Smooth muscle cell (in vitro differentiated cells): Measurements from ENCODE around the gene FSTL1. TPM values are rescaled to one million over a fixed set of nuclear protein-coding genes. Genes with fewer than 3 reads are reported as not detected.

Experiments
- DNase-seq: peaks from one replicate; lab custom pipeline; 2025; ENCODE audit not compliant: unreplicated experiment; lab: John Stamatoyannopoulos, UW
- H2AFZ ChIP-seq: fragments of 200-600 bp; sonication (generic); 2 replicates; pipeline ENCODE4 v1.6.0; 2016; ENCODE audit warnings: antibody characterized with exemption, low read depth, mild to moderate bottlenecking
- H3F3A ChIP-seq: fragments of 200-600 bp; sonication (generic); 2 replicates; pipeline ENCODE4 v1.6.0; 2017; ENCODE audit warnings: antibody characterized with exemption, low read depth
- H3K27ac ChIP-seq: fragments of 200-600 bp; sonication (generic); 2 replicates; pipeline ENCODE4 v1.5.1; 2016; ENCODE audit warnings: low read depth, mild to moderate bottlenecking
- H3K27me3 ChIP-seq: fragments of 200-600 bp; sonication (generic); 2 replicates; pipeline ENCODE4 v1.6.1; 2016; ENCODE audit warnings: low read depth, mild to moderate bottlenecking
- H3K36me3 ChIP-seq: fragments of 200-600 bp; sonication (generic); 2 replicates; pipeline ENCODE4 v1.5.1; 2016; ENCODE audit warnings: low read depth
- H3K4me1 ChIP-seq: fragments of 200-600 bp; sonication (generic); 2 replicates; pipeline ENCODE4 v1.5.1; 2016; ENCODE audit warnings: low read depth
- H3K4me2 ChIP-seq: fragments of 200-600 bp; sonication (generic); 2 replicates; pipeline ENCODE4 v1.6.0; 2016; ENCODE audit warnings: mild to moderate bottlenecking
- H3K4me3 ChIP-seq: fragments of 200-600 bp; sonication (generic); 2 replicates; pipeline ENCODE4 v1.5.1; 2016; ENCODE audit warnings: mild to moderate bottlenecking
- H3K79me2 ChIP-seq: fragments of 200-600 bp; sonication (generic); 2 replicates; pipeline ENCODE4 v1.6.0; 2016; ENCODE audit warnings: low read depth, mild to moderate bottlenecking
- H3K9ac ChIP-seq: fragments of 200-600 bp; sonication (generic); 2 replicates; pipeline ENCODE4 v1.6.0; 2016; ENCODE audit warnings: low read depth
- H3K9me3 ChIP-seq: fragments of 200-600 bp; sonication (generic); replicated peaks from 2 replicates; pipeline ENCODE4 v1.5.1; 2016; ENCODE audit warnings: low read depth
- H4K20me1 ChIP-seq: fragments of 200-600 bp; sonication (generic); 2 replicates; pipeline ENCODE4 v1.6.0; 2016; ENCODE audit warnings: low read depth
- WGBS: methylation state at CpG from one replicate; pipeline ENCODE4 v1.1.7; 2016; ENCODE audit warnings: low lambda C conversion rate; 5-methylcytosine and 5-hydroxymethylcytosine counted together
- polyA plus RNA-seq: library from polyadenylated mRNA; unstranded; fragments of >200 nt; fragmentation: Nextera tagmentation; extraction: Ambion mirVana; gene quantifications from 2 replicates; pipeline ENCODE4 v1.2.1, GENCODE V29; 2016
- total RNA-seq: library from RNA; depleted of rRNA; stranded (reverse); fragments of >200 nt; gene quantifications from 2 replicates; pipeline ENCODE4 v1.2.3, GENCODE V29; 2014
- TF ChIP-seq, protein P1 (sequence below): fragments of 200-600 bp; sonication (generic); IDR thresholded peaks from 2 replicates; pipeline ENCODE4 v1.5.1; 2017; ENCODE audit warnings: borderline replicate concordance, mild to moderate bottlenecking, antibody characterized with exemption; ENCODE audit not compliant: insufficient read depth, poor library complexity, severe bottlenecking

Gene FSTL1
- total and polyA plus RNA-seq, 2 experiments from 2014 or later: 562 to 630 TPM

- H3K27me3 ChIP-seq: peaks cover 8% of the 10 kb centered on the region
- H3K4me3 ChIP-seq: no peak overlapping the region
- no peaks in the 10 kb centered on the region for H3F3A ChIP-seq
- TF ChIP-seq, protein P1, sequence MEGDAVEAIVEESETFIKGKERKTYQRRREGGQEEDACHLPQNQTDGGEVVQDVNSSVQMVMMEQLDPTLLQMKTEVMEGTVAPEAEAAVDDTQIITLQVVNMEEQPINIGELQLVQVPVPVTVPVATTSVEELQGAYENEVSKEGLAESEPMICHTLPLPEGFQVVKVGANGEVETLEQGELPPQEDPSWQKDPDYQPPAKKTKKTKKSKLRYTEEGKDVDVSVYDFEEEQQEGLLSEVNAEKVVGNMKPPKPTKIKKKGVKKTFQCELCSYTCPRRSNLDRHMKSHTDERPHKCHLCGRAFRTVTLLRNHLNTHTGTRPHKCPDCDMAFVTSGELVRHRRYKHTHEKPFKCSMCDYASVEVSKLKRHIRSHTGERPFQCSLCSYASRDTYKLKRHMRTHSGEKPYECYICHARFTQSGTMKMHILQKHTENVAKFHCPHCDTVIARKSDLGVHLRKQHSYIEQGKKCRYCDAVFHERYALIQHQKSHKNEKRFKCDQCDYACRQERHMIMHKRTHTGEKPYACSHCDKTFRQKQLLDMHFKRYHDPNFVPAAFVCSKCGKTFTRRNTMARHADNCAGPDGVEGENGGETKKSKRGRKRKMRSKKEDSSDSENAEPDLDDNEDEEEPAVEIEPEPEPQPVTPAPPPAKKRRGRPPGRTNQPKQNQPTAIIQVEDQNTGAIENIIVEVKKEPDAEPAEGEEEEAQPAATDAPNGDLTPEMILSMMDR: no peak
- no peak overlapping the region for H2AFZ ChIP-seq
- no peak overlapping the region for H3K27ac ChIP-seq
- H3K9ac ChIP-seq: no peak overlapping the region
- no peak for DNase-seq
- no peaks in the 10 kb centered on the region for H3K79me2 ChIP-seq
- H4K20me1 ChIP-seq: no peaks in the 10 kb centered on the region
- no peaks in the 10 kb centered on the region for H3K4me1 ChIP-seq
- no peaks in the 10 kb centered on the region for H3K36me3 ChIP-seq
- 90% methylated on average over 1 of the region's 1 CpG for WGBS
- H3K4me2 ChIP-seq: no peak overlapping the region
- H3K9me3 ChIP-seq: no peaks in the 10 kb centered on the region
Measured at GRCh38 chr3:120364101-120364500, 86.7 kb downstream of the FSTL1 start.

DNA sequence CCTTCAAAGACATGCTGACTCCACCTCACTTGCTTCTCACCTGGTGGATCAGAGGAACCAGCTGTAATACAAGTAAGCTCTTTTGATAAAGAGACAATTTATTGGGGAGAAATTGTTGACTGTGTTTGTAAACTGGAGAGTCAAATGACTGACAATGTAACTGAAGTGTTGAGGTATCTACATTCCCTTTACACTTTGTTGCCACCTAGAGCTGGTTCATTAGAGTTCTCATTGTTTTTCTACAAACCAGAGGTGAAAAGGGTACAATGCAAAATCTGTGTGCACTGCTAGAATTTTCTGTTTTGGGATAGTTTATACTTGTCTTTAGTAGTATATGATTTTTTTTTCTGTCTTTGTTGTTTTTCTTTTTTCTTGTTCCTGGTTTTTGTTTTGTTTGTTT lies 93.0 kb downstream of the FSTL1 start:
- Histone ChIP-seq H3K36me3 (no peaks in the 10 kb centered on the region), H3K9me3 (no peaks in the 10 kb centered on the region), H3K27ac (no peak overlapping the region), H3K4me1 (no peaks in the 10 kb centered on the region), H3K4me3 (no peak overlapping the region), H4K20me1 (no peaks in the 10 kb centered on the region), H3K4me2 (no peak overlapping the region), H3F3A (no peaks in the 10 kb centered on the region), H3K9ac (no peak overlapping the region), H2AFZ (no peak overlapping the region), H3K27me3 (no peaks in the 10 kb centered on the region), H3K79me2 (no peaks in the 10 kb centered on the region)
- TF ChIP-seq, protein P1: no peak
- DNase-seq: no peak

- Histone ChIP-seq H3K4me1 (peaks cover under 1% of the 10 kb centered on the region), H3F3A (peaks cover 3% of the 10 kb centered on the region), H4K20me1 (no peaks in the 10 kb centered on the region), H2AFZ (no peak overlapping the region), H3K4me2 (no peak overlapping the region), H3K27me3 (no peaks in the 10 kb centered on the region), H3K9me3 (no peaks in the 10 kb centered on the region), H3K9ac (no peak overlapping the region), H3K27ac (no peak overlapping the region), H3K36me3 (no peaks in the 10 kb centered on the region), H3K79me2 (no peaks in the 10 kb centered on the region), H3K4me3 (no peak overlapping the region)
- TF ChIP-seq, protein P1: no peak
- no peak for DNase-seq
- 82% methylated on average over 1 of the region's 1 CpG for whole genome bisulfite sequencing
Measured at GRCh38 chr3:120355486-120355885, 95.3 kb downstream of the FSTL1 start.

DNA sequence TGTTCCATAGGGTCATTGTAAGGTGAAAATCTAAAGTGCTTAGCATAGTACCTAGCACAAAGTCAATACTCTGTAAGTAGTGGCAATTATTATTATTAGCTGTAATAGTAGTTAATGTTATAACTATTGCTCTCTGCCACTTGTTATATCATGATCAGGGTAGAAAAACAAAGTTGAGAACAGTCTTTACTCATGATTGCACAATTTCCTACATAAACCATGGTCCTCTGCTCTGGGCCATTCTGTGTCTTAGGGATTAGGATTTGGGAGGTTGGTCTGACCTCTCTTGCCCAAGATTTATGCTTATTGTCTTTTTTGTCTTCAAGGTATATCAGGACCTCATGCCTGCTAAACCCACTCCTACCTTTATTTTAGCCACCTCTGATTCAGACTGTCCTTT lies 97.3 kb downstream of the FSTL1 start:
- Histone ChIP-seq H3K4me3 (no peak overlapping the region), H3K27ac (no peak overlapping the region), H4K20me1 (no peaks in the 10 kb centered on the region), H2AFZ (no peak overlapping the region), H3K4me1 (peaks cover 9% of the 10 kb centered on the region), H3K27me3 (no peaks in the 10 kb centered on the region), H3F3A (peaks cover 11% of the 10 kb centered on the region), H3K79me2 (peaks cover 3% of the 10 kb centered on the region), H3K9me3 (no peaks in the 10 kb centered on the region), H3K9ac (no peak overlapping the region), H3K36me3 (no peaks in the 10 kb centered on the region), H3K4me2 (no peak overlapping the region)
- TF ChIP-seq, protein P1: no peak
- DNase-seq: no peak
